Activated naive CD4-positive, alpha-beta T cell treated with Interleukin-2 at 50 U/mL for 16 hours (primary cell): ENCODE results near the gene MON1A.

Experiments used
- DNase-seq: peaks from one replicate; pipeline ENCODE4 v3.0.0-alpha.2; 2020

MON1A gene

GRCh38 chr3:49882166-49882565 lies 47.4 kb downstream of the MON1A start:
- DNase-seq: no peak

- no peak for DNase-seq
Measured at GRCh38 chr3:49880581-49881315, 48.9 kb downstream of the MON1A start.

GRCh38 chr3:49879721-49880120 lies 49.9 kb downstream of the MON1A start:
- no peak for DNase-seq

- DNase-seq: no peak
Measured at GRCh38 chr3:49878686-49879085, 50.9 kb downstream of the MON1A start.

- no peak for DNase-seq
Measured at GRCh38 chr3:49877716-49878115, 51.9 kb downstream of the MON1A start.

- DNase-seq: no peak
Measured at GRCh38 chr3:49876567-49876966, 53.0 kb downstream of the MON1A start.

- DNase-seq: no peak
Measured at GRCh38 chr3:49873623-49874022, 56.0 kb downstream of the MON1A start.

GRCh38 chr3:49872801-49873281 lies 56.8 kb downstream of the MON1A start:
- DNase-seq: peak; percentile 33

- no peak for DNase-seq
Measured at GRCh38 chr3:49871531-49872153, 58.0 kb downstream of the MON1A start.

GRCh38 chr3:49869525-49870126 lies 60.0 kb downstream of the MON1A start, which contains the start of gene CAMKV:
Gene CAMKV, minus strand, starts transcription at chr3:49869906. Its CDS starts 7,518 bp downstream, at chr3:49862388.
- peak; percentile 29 for DNase-seq

GRCh38 chr3:49868862-49869466 lies 60.6 kb downstream of the MON1A start:
- no peak for DNase-seq

- no peak for DNase-seq
Measured at GRCh38 chr3:49867871-49868321, 61.7 kb downstream of the MON1A start.

- no peak for DNase-seq
Measured at GRCh38 chr3:49867400-49867799, 62.2 kb downstream of the MON1A start.

- DNase-seq: no peak
Measured at GRCh38 chr3:49865198-49865784, 64.3 kb downstream of the MON1A start.

- DNase-seq: no peak
Measured at GRCh38 chr3:49864505-49864904, 65.1 kb downstream of the MON1A start.

- no peak for DNase-seq
Measured at GRCh38 chr3:49859576-49860305, 69.9 kb downstream of the MON1A start.
